KMS-11 (cell line): ENCODE results near the gene TRIM25.

ENCODE experiments used
- H2AFZ ChIP-seq: fragments of 200-600 bp; sonication (generic); 2 replicates; pipeline ENCODE4 v1.6.1; 2016; ENCODE audit warnings: antibody characterized with exemption, mixed run types, low read depth
- H3K27ac ChIP-seq: fragments of 200-600 bp; sonication (generic); 2 replicates; pipeline ENCODE4 v1.6.1; 2016; ENCODE audit warnings: mild to moderate bottlenecking, mixed run types
- H3K27me3 ChIP-seq: fragments of 200-600 bp; sonication (generic); 2 replicates; pipeline ENCODE4 v1.6.1; 2017; ENCODE audit warnings: mild to moderate bottlenecking, low read depth, mixed run types, moderate library complexity; ENCODE audit not compliant: insufficient read depth
- H3K36me3 ChIP-seq: fragments of 200-600 bp; sonication (generic); 2 replicates; pipeline ENCODE4 v1.6.1; 2017; ENCODE audit warnings: mild to moderate bottlenecking, mixed run types; ENCODE audit not compliant: insufficient read depth
- H3K4me1 ChIP-seq: fragments of 200-600 bp; sonication (generic); 2 replicates; pipeline ENCODE4 v1.6.1; 2016; ENCODE audit warnings: mild to moderate bottlenecking, low read depth, mixed run types; ENCODE audit not compliant: poor library complexity, severe bottlenecking
- H3K4me2 ChIP-seq: fragments of 200-600 bp; sonication (generic); 2 replicates; pipeline ENCODE4 v1.7.0; 2016; ENCODE audit warnings: mild to moderate bottlenecking, mixed run types
- H3K4me3 ChIP-seq: fragments of 200-600 bp; sonication (generic); IDR thresholded peaks from 2 replicates; pipeline ENCODE4 v1.6.1; 2017; ENCODE audit warnings: low read depth, low read length, mixed read lengths; ENCODE audit not compliant: insufficient read depth
- H3K79me2 ChIP-seq: fragments of 200-600 bp; sonication (generic); 2 replicates; pipeline ENCODE4 v1.6.1; 2016; ENCODE audit warnings: low read depth, mixed run types; ENCODE audit not compliant: insufficient read depth
- H3K9ac ChIP-seq: fragments of 200-600 bp; sonication (generic); 2 replicates; pipeline ENCODE4 v1.6.1; 2016; ENCODE audit warnings: mild to moderate bottlenecking, mixed run types
- H4K20me1 ChIP-seq: fragments of 200-600 bp; sonication (generic); 2 replicates; pipeline ENCODE4 v1.6.1; 2016; ENCODE audit warnings: mild to moderate bottlenecking, mixed run types; ENCODE audit not compliant: insufficient read depth
- CTCF ChIP-seq: fragments of 200-600 bp; sonication (generic); conservative IDR thresholded peaks from 2 replicates; pipeline ENCODE4 v1.6.1; 2017; ENCODE audit warnings: low read depth, mild to moderate bottlenecking, antibody characterized with exemption, low read length, moderate library complexity, mixed read lengths

TRIM25 gene

DNA sequence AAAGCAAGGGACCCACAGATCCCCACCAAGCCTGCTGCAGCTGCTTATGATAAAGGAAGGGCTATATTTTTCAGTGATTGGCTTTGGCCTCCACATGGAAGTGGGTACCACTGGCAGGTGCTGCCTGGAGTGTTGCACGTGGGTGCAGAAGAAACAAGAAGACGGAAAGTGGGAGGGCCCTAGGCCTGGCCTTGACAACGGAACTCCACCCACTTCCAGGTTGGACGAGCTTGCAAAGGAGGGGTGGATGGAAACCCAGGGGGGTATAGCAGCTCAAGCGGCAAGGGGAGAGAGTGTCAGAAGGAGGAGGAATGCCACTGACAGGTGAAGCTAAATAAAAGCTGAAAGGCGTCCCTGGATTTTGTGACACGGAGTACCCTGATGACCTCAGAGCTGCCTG is 20.3 kb downstream of the TRIM25 start:
- no peak for TF ChIP-seq CTCF
- H3K27ac ChIP-seq = no peak overlapping the region
- no peaks in the 10 kb centered on the region for H3K4me1 ChIP-seq
- H3K4me3 ChIP-seq = no peak overlapping the region
- H4K20me1 ChIP-seq = no peaks in the 10 kb centered on the region
- H2AFZ ChIP-seq = no peak overlapping the region
- H3K36me3 ChIP-seq = peaks cover 2% of the 10 kb centered on the region; the same call in 1 of the 2 replicates
- no peaks in the 10 kb centered on the region for H3K27me3 ChIP-seq
- H3K4me2 ChIP-seq = no peak overlapping the region
- H3K79me2 ChIP-seq = no peaks in the 10 kb centered on the region
- H3K9ac ChIP-seq = no peak overlapping the region

GRCh38 chr17:56892333-56892732 is 21.5 kb downstream of the TRIM25 start:
- no peaks in the 10 kb centered on the region for H3K4me1 ChIP-seq
- H2AFZ ChIP-seq = no peak overlapping the region
- H3K36me3 ChIP-seq = peaks cover 7% of the 10 kb centered on the region; the same call in 1 of the 2 replicates
- H3K9ac ChIP-seq = no peak overlapping the region
- TF ChIP-seq CTCF = no peak
- no peaks in the 10 kb centered on the region for H3K27me3 ChIP-seq
- H3K4me2 ChIP-seq = no peak overlapping the region
- H3K27ac ChIP-seq = no peak overlapping the region
- no peaks in the 10 kb centered on the region for H3K79me2 ChIP-seq
- H3K4me3 ChIP-seq = no peak overlapping the region
- no peaks in the 10 kb centered on the region for H4K20me1 ChIP-seq

DNA sequence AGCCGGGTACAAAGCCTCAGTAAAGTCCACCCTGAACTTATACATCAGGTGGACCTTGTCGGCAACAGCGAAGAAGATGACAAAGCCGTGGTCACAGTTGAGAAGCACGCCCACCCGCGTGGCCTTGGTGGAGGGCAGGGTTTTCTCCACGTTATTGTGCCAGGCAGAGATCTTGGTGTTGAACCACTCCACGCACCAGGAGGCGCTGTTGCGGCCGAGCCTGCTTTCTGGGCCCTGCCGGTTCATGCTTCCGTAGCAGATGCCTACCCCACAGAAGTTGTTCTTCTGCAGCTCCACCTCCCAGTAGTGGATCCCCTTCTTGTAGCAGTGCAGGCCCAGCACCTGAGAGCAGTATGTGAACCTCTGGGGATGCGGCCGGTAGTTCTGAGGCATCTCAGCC is 22.1 kb downstream of the TRIM25 start:
- Histone ChIP-seq H2AFZ (no peak overlapping the region), H3K4me3 (no peak overlapping the region), H3K4me1 (no peaks in the 10 kb centered on the region), H3K27me3 (no peaks in the 10 kb centered on the region), H3K9ac (no peak overlapping the region), H4K20me1 (no peaks in the 10 kb centered on the region), H3K4me2 (no peak overlapping the region), H3K79me2 (no peaks in the 10 kb centered on the region), H3K27ac (no peak overlapping the region), H3K36me3 (peaks cover 7% of the 10 kb centered on the region; the same call in 1 of the 2 replicates)
- TF ChIP-seq CTCF = peak; percentile 50

DNA sequence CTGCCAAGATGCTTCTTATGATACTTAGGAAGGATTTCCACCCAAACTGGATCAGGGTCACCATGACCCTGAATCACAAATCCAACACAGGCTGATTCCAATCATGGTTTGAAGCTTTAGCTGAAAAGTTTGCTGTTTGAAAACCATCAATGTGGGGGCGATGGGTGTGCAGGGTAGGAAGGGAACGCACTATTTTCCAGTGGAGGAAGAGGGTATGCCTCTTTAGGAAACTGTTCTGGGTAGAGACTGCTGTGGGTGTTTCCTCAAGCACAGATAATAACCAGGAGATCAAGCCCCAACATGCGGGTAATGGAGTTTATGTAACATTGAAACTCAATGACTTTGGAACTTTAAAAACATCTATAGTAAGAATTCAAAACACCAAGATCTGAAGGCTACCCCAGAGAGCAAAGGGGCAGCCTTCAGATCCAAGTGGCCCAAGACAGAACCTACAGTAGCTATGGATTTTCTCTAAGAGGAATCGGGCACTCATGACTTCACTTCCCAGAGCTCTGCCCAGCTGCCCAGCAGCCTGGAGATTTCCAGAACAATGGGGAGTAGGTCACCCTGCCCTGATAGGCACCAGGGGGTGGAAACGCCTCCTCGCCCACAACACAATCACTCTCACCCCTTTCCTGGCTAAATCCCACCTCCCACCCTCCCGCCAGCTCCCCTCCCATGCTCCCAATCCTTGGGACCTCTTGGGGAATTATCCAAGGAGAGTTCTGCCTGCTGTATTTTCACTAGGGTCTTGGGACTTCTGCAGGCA is 22.8 kb downstream of the TRIM25 start:
- no peak overlapping the region for H3K4me2 ChIP-seq
- H2AFZ ChIP-seq = no peak overlapping the region
- no peaks in the 10 kb centered on the region for H3K27me3 ChIP-seq
- no peaks in the 10 kb centered on the region for H3K79me2 ChIP-seq
- H4K20me1 ChIP-seq = no peaks in the 10 kb centered on the region
- no peak for TF ChIP-seq CTCF
- H3K4me3 ChIP-seq = no peak overlapping the region
- no peaks in the 10 kb centered on the region for H3K4me1 ChIP-seq
- peaks cover 7% of the 10 kb centered on the region; the same call in 1 of the 2 replicates for H3K36me3 ChIP-seq
- H3K9ac ChIP-seq = no peak overlapping the region
- no peak overlapping the region for H3K27ac ChIP-seq
